Measurements from ENCODE around the gene FTSJ1. TPM values are rescaled to one million over a fixed set of nuclear protein-coding genes. Genes with fewer than 3 reads are reported as not detected.

Gene FTSJ1
- polyA plus RNA-seq, 1 donor from 2014 or later, result 83.5 TPM

GRCh38 chrX:48474127-48474526 lies 1.9 kb upstream of the FTSJ1 start:
- no peaks in the 10 kb centered on the region for H3K36me3 ChIP-seq (ENCODE audit: insufficient read depth, low read length)
- peaks cover 11% of the 10 kb centered on the region for H3K79me2 ChIP-seq (replicated peaks; ENCODE audit: insufficient read depth, low read length)
- no peak overlapping the region for H3K4me2 ChIP-seq (ENCODE audit: low read length)
- no peaks in the 10 kb centered on the region for H3K27me3 ChIP-seq (ENCODE audit: insufficient read depth, low read depth, low read length)
- no peak overlapping the region for H3K9ac ChIP-seq (ENCODE audit: low read length)
- H3K4me3 ChIP-seq (ENCODE audit: low read length), result no peak overlapping the region
- H3K27ac ChIP-seq (ENCODE audit: low read length), result no peak overlapping the region
- TF ChIP-seq REST (IDR thresholded peaks at IDR 0.05; ENCODE audit: borderline replicate concordance) (no peak), SMC3 (conservative IDR thresholded peaks at IDR 0.05; ENCODE audit: poor library complexity) (no peak), EZH2 (IDR thresholded peaks at IDR 0.05; ENCODE audit: borderline replicate concordance, insufficient read depth, low read length, poor library complexity, severe bottlenecking) (no peak), RAD21 (conservative IDR thresholded peaks at IDR 0.05) (no peak), MXI1 (conservative IDR thresholded peaks at IDR 0.05; ENCODE audit: poor library complexity, severe bottlenecking) (no peak), CTCF (IDR thresholded peaks at IDR 0.05; ENCODE audit: poor library complexity, severe bottlenecking) (peak; percentile 34), POLR2AphosphoS5 (IDR thresholded peaks at IDR 0.05) (no peak), EP300 (conservative IDR thresholded peaks at IDR 0.05; ENCODE audit: poor library complexity, severe bottlenecking) (no peak)
- H3K9me3 ChIP-seq (ENCODE audit: low read length), result no peaks in the 10 kb centered on the region
- no peaks in the 10 kb centered on the region for H3K9me2 ChIP-seq (ENCODE audit: insufficient read depth, low read length)
- no peak overlapping the region for H2AFZ ChIP-seq (ENCODE audit: low read depth, low read length)
- H3F3A ChIP-seq (ENCODE audit: insufficient read depth, low read length, poor library complexity, severe bottlenecking), result no peaks in the 10 kb centered on the region
- no peaks in the 10 kb centered on the region for H4K20me1 ChIP-seq (ENCODE audit: insufficient read depth)

GRCh38 chrX:48474581-48474980 lies 1.4 kb upstream of the FTSJ1 start:
- Histone ChIP-seq H3K79me2 (replicated peaks; ENCODE audit: insufficient read depth, low read length) (peaks cover 11% of the 10 kb centered on the region), H3K9me3 (ENCODE audit: low read length) (no peaks in the 10 kb centered on the region), H3K4me3 (ENCODE audit: low read length) (peak overlapping the region; percentile 87), H3K9me2 (ENCODE audit: insufficient read depth, low read length) (no peaks in the 10 kb centered on the region), H3K9ac (ENCODE audit: low read length) (no peak overlapping the region), H3K27ac (ENCODE audit: low read length) (no peak overlapping the region), H4K20me1 (ENCODE audit: insufficient read depth) (no peaks in the 10 kb centered on the region), H3F3A (ENCODE audit: insufficient read depth, low read length, poor library complexity, severe bottlenecking) (no peaks in the 10 kb centered on the region), H3K36me3 (ENCODE audit: insufficient read depth, low read length) (no peaks in the 10 kb centered on the region), H3K4me2 (ENCODE audit: low read length) (no peak overlapping the region), H2AFZ (ENCODE audit: low read depth, low read length) (no peak overlapping the region), H3K27me3 (ENCODE audit: insufficient read depth, low read depth, low read length) (no peaks in the 10 kb centered on the region)
- TF ChIP-seq TAF1 (IDR thresholded peaks at IDR 0.05; ENCODE audit: low read depth), result no peak
- TF ChIP-seq POLR2AphosphoS5 (IDR thresholded peaks at IDR 0.05), result no peak
- no peak for TF ChIP-seq REST (IDR thresholded peaks at IDR 0.05; ENCODE audit: borderline replicate concordance)
- TF ChIP-seq EP300 (conservative IDR thresholded peaks at IDR 0.05; ENCODE audit: poor library complexity, severe bottlenecking), result no peak
- no peak for TF ChIP-seq MXI1 (conservative IDR thresholded peaks at IDR 0.05; ENCODE audit: poor library complexity, severe bottlenecking)
- no peak for TF ChIP-seq RAD21 (conservative IDR thresholded peaks at IDR 0.05)
- TF ChIP-seq EZH2 (IDR thresholded peaks at IDR 0.05; ENCODE audit: borderline replicate concordance, insufficient read depth, low read length, poor library complexity, severe bottlenecking), result no peak
- no peak for TF ChIP-seq CTCF (IDR thresholded peaks at IDR 0.05; ENCODE audit: poor library complexity, severe bottlenecking)
- TF ChIP-seq SMC3 (conservative IDR thresholded peaks at IDR 0.05; ENCODE audit: poor library complexity), result no peak

Data from neural cell (in vitro differentiated cells).